HAP-1 (cell line): ENCODE data around the gene RFTN1.

Experiments used
- DNase-seq, 2 experiments: peaks; one replicate each; pipeline ENCODE4 v3.0.0-alpha.2; 2016 to 2020; ENCODE audit warnings: low spot score in 2 of 2
- H3K27me3 ChIP-seq: fragments of 250-450 bp; sonication (Bioruptor Pico); 2 replicates; pipeline ENCODE4 v1.5.1; 2020; ENCODE audit warnings: low read depth, mild to moderate bottlenecking, moderate library complexity
- H3K36me3 ChIP-seq: fragments of 250-450 bp; sonication (Bioruptor Pico); replicated peaks from 2 replicates; pipeline ENCODE4 v1.5.1; 2020; ENCODE audit warnings: mild to moderate bottlenecking
- H3K4me1 ChIP-seq: fragments of 250-450 bp; sonication (Bioruptor Pico); 2 replicates; pipeline ENCODE4 v1.5.1; 2020; ENCODE audit warnings: mild to moderate bottlenecking
- H3K4me3 ChIP-seq: fragments of 250-450 bp; sonication (Bioruptor Pico); 2 replicates; pipeline ENCODE4 v1.5.1; 2020; ENCODE audit warnings: mild to moderate bottlenecking, moderate library complexity
- H3K9me3 ChIP-seq: fragments of 250-450 bp; sonication (Bioruptor Pico); 2 replicates; pipeline ENCODE4 v1.5.1; 2020; ENCODE audit warnings: mild to moderate bottlenecking, moderate library complexity
- in situ Hi-C: fragments of 300-500 bp; cut with MboI; formaldehyde crosslinking; loops from 3 replicates; pipeline ENCODE4 v1.14.3; 2020; ENCODE audit warnings: low sequenced_read_pairs, inconsistent platforms, mixed read lengths

Gene RFTN1

GRCh38 chr3:16377196-16377595, 136.3 kb downstream of the RFTN1 start:
- Histone ChIP-seq H3K9me3 (no peaks in the 10 kb centered on the region), H3K4me1 (no peaks in the 10 kb centered on the region), H3K27me3 (no peaks in the 10 kb centered on the region), H3K36me3 (no peaks in the 10 kb centered on the region), H3K4me3 (no peak overlapping the region)
- DNase-seq = no peak
- in situ Hi-C loops = no loop called here

- no peaks in the 10 kb centered on the region; the same call in 1 of the 2 replicates for H3K4me1 ChIP-seq
Measured at GRCh38 chr3:16375891-16376290, 137.6 kb downstream of the RFTN1 start.

GRCh38 chr3:16374935-16375245, 138.6 kb downstream of the RFTN1 start:
- in situ Hi-C loops = no loop called here
- no peaks in the 10 kb centered on the region; the same call in 1 of the 2 replicates for H3K36me3 ChIP-seq
- H3K4me3 ChIP-seq = no peak overlapping the region

More at GRCh38 chr3:16375891-16376290, 137.6 kb downstream of the RFTN1 start:
- Histone ChIP-seq H3K9me3 (no peaks in the 10 kb centered on the region), H3K27me3 (no peaks in the 10 kb centered on the region), H3K36me3 (no peaks in the 10 kb centered on the region), H3K4me3 (no peak overlapping the region)
- in situ Hi-C loops = no loop called here
- no peak for DNase-seq

DNA sequence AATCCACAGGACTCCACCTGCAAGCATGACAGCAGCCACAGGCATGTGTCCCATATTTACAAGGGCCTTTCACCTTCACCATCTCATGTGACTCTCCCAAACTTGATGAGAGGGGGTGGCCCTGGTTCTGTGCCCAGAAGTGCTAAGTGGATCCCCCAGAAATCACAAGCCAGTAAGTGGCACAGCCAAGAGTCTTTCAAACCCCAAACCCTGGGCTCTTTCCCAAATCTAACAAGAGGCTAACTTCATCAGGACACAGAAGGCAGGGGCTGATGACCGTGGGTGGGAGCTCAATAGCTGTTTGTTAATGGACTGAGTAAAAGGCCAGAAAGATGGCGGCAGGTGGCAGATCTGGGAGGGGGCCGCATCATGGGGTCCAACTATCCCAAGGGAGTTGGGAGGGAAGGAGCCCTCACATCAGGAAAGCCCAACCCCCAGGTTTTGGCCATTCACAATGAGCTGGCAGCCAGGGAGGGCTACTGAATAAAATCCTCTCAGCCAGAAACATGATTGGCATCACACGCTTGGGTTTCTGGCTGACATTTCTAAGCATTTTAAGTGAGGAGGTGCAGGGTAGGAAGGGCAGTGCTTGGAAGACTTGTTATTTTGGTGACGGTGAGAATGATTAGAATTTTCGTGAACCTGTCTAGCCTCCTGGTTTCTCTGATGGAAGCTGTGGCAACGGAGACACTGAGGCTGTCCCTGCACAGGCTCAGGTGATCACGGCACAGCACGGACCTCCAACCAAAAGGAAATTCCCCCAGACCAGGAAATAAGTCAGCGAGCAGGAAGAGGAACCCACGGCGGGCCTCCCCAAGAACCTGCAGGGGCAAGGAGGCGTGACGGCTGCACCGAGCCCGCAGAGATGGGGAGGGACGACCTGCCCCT, 139.2 kb downstream of the RFTN1 start:
- in situ Hi-C loops = no loop called here
- Histone ChIP-seq H3K36me3 (no peaks in the 10 kb centered on the region; the same call in 1 of the 2 replicates), H3K9me3 (no peaks in the 10 kb centered on the region), H3K27me3 (no peaks in the 10 kb centered on the region; the same call in 1 of the 2 replicates), H3K4me1 (no peaks in the 10 kb centered on the region; the same call in 1 of the 2 replicates), H3K4me3 (no peak overlapping the region)
- DNase-seq = no peak

More at GRCh38 chr3:16374935-16375245, 138.6 kb downstream of the RFTN1 start:
- no peak for DNase-seq
- no peaks in the 10 kb centered on the region for H3K9me3 ChIP-seq
- H3K4me1 ChIP-seq = no peaks in the 10 kb centered on the region; the same call in 1 of the 2 replicates
- H3K27me3 ChIP-seq = no peaks in the 10 kb centered on the region; the same call in 1 of the 2 replicates

- DNase-seq = no peak
- in situ Hi-C loops = no loop called here
- Histone ChIP-seq H3K36me3 (no peaks in the 10 kb centered on the region; the same call in 1 of the 2 replicates), H3K4me1 (no peaks in the 10 kb centered on the region; the same call in 1 of the 2 replicates), H3K27me3 (no peaks in the 10 kb centered on the region; the same call in 1 of the 2 replicates), H3K4me3 (no peak overlapping the region), H3K9me3 (no peaks in the 10 kb centered on the region)
Measured at GRCh38 chr3:16373341-16373946, 140.1 kb downstream of the RFTN1 start.

DNA sequence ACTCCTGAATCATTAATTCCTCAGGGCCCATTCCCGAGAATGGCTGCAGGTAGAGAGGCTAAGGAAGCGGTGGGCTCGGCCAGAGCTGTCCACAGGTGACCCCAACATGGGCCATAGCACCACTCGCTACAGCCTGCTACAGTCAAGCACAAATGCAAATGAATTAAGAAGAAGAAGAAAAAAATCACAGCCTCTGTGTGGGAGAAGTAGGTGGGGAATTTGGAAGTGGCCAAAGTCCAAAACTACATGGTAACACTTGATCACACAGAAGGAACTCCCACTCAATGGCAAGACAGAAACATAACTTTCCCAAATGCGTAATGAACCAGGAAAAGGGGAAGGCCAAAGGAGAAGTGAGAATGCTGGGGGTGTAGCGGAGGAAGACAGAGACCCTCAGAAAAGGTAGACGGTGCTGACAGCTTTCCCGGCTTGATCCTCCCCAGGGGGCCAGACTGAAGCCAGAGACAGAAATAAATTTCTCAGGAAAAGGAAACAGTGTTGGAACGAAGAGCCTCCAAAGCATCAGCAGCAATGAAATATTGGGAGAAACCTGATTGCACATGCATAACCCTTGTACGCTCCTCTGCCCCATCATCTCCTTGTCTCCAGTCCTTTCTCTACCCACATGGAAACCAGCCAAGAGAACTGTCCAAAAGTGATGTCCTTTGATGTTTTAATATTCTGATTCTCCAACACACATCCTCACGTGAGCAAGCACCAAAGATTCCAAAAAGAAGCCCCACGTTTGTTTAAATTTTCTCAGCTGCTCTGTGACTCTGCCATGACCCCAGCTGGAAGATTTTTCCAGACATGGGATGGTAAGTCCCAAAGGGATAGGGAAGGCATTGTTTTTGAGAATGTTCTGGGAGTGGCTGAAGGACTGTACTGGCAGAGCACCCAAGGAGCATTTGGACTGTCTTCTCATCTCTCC, 140.9 kb downstream of the RFTN1 start:
- in situ Hi-C loops = no loop called here
- no peaks in the 10 kb centered on the region for H3K9me3 ChIP-seq
- H3K36me3 ChIP-seq = no peaks in the 10 kb centered on the region; the same call in 1 of the 2 replicates
- H3K4me3 ChIP-seq = no peak overlapping the region
- no peak for DNase-seq
- H3K27me3 ChIP-seq = no peaks in the 10 kb centered on the region; the same call in 1 of the 2 replicates
- no peaks in the 10 kb centered on the region; the same call in 1 of the 2 replicates for H3K4me1 ChIP-seq

GRCh38 chr3:16370872-16371740, 142.4 kb downstream of the RFTN1 start:
- in situ Hi-C loops = no loop called here
- DNase-seq = no peak

DNA sequence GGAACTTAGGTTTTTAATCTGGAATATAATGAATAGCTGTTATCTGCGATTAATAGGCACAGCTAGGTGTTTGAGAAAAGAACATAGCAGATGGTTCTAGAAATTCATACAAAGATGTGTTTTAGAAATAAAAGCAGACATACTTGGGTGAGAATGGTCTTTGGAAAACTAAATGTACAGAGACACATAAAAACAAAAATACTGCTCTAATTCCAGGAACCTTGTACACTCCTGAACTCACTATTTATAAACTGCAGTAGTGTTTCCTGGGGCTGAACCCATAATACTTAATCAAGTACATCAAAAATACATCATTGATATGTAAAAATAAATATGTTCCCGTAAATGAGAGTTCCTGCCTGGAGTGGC, 143.0 kb downstream of the RFTN1 start:
- Histone ChIP-seq H3K36me3 (no peaks in the 10 kb centered on the region; the same call in 1 of the 2 replicates), H3K4me1 (no peaks in the 10 kb centered on the region; the same call in 1 of the 2 replicates), H3K27me3 (no peaks in the 10 kb centered on the region; the same call in 1 of the 2 replicates), H3K9me3 (no peaks in the 10 kb centered on the region), H3K4me3 (no peak overlapping the region)
- in situ Hi-C loops = no loop called here
- DNase-seq = no peak

More at GRCh38 chr3:16370872-16371740, 142.4 kb downstream of the RFTN1 start:
- Histone ChIP-seq H3K4me3 (no peak overlapping the region), H3K4me1 (no peaks in the 10 kb centered on the region; the same call in 1 of the 2 replicates), H3K27me3 (no peaks in the 10 kb centered on the region; the same call in 1 of the 2 replicates), H3K36me3 (no peaks in the 10 kb centered on the region; the same call in 1 of the 2 replicates), H3K9me3 (no peaks in the 10 kb centered on the region)

GRCh38 chr3:16369885-16370284, 143.6 kb downstream of the RFTN1 start:
- no peaks in the 10 kb centered on the region; the same call in 1 of the 2 replicates for H3K4me1 ChIP-seq
- no peaks in the 10 kb centered on the region for H3K9me3 ChIP-seq
- H3K27me3 ChIP-seq = no peaks in the 10 kb centered on the region; the same call in 1 of the 2 replicates
- no peak overlapping the region for H3K4me3 ChIP-seq
- in situ Hi-C loops = no loop called here
- DNase-seq = no peak
- H3K36me3 ChIP-seq = no peaks in the 10 kb centered on the region; the same call in 1 of the 2 replicates

DNA sequence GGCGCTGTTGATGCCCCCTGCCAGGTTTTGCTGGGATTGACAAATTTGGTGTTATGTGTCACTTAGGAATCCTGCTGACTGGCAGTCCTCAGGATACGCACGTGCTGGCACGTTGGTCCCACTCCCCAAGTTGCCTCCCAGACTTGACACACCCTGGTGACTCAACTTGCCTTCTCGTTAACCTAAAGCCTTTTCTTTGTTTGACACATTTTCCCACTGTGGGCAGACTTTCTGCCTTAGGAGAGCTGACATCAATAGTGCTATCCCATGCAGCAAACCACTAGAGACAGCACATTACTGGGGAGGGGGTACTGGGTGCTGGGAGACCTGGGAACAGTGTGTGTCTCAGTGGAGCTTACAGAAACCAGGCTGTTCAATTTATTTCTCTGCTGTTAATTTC, 144.2 kb downstream of the RFTN1 start:
- in situ Hi-C loops = no loop called here
- DNase-seq = no peak
- no peaks in the 10 kb centered on the region; the same call in 1 of the 2 replicates for H3K36me3 ChIP-seq
- no peaks in the 10 kb centered on the region for H3K9me3 ChIP-seq
- no peaks in the 10 kb centered on the region; the same call in 1 of the 2 replicates for H3K27me3 ChIP-seq
- H3K4me1 ChIP-seq = no peaks in the 10 kb centered on the region; the same call in 1 of the 2 replicates
- no peak overlapping the region for H3K4me3 ChIP-seq

GRCh38 chr3:16366581-16366980, 146.9 kb downstream of the RFTN1 start:
- in situ Hi-C loops = no loop called here
- Histone ChIP-seq H3K27me3 (no peaks in the 10 kb centered on the region; the same call in 1 of the 2 replicates), H3K9me3 (no peaks in the 10 kb centered on the region), H3K4me1 (no peaks in the 10 kb centered on the region; the same call in 1 of the 2 replicates), H3K4me3 (no peak overlapping the region), H3K36me3 (no peaks in the 10 kb centered on the region; the same call in 1 of the 2 replicates)
- no peak for DNase-seq

DNA sequence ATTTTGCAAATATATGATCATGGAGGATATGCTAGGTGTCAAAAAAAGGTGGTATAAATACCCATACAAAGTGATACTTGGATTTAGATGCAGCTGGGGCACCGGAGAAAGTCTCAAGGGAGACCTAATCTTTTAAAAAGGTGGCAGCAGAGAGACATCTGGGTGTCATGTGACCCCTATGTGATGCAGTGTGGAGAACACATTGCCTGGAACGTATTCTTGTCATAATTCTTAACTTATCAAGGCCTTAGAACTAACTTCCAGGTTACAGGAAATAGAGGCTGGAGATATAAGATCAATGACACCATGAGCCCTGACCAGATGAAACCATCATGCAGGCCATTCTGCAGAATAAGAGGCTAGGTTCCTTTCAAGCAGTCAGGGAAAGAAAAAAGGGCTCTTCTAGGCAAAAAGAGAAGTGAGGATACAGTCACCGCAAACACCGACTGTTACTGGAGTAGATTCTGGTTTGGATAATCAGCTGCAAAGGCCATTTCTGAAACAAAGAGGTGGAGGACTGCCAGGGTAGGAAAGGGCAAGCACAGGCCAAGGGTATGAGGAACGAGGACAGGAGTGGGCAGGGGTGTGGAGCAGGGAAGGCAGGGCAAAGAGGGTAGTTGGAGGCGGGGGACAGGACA, 147.9 kb downstream of the RFTN1 start:
- H3K4me1 ChIP-seq = no peaks in the 10 kb centered on the region
- no peaks in the 10 kb centered on the region; the same call in 1 of the 2 replicates for H3K36me3 ChIP-seq
- no peak for DNase-seq
- in situ Hi-C loops = no loop called here
- H3K4me3 ChIP-seq = no peak overlapping the region
- H3K9me3 ChIP-seq = no peaks in the 10 kb centered on the region
- no peaks in the 10 kb centered on the region; the same call in 1 of the 2 replicates for H3K27me3 ChIP-seq
